MG63 (cell line): ENCODE results near the gene RIN2. TPM values are rescaled to one million over a fixed set of nuclear protein-coding genes. Genes with fewer than 3 reads are reported as not detected.
"Not testable (repeated sequence)": the region's sequence is repeated elsewhere in the genome, so short reads cannot be mapped to it uniquely, and the experiment has no call there.

ENCODE experiments used
- DNase-seq: peaks from one replicate; pipeline ENCODE4 v3.0.0-alpha.2; 2020
- H3K27me3 ChIP-seq: fragments of 250-450 bp; sonication (Bioruptor Pico); 2 replicates; pipeline ENCODE4 v1.5.1; 2020; ENCODE audit warnings: mild to moderate bottlenecking, moderate library complexity
- H3K36me3 ChIP-seq: fragments of 250-450 bp; sonication (Bioruptor Pico); 2 replicates; pipeline ENCODE4 v1.5.1; 2020; ENCODE audit warnings: mild to moderate bottlenecking, moderate library complexity
- H3K4me3 ChIP-seq: fragments of 250-450 bp; sonication (Bioruptor Pico); 2 replicates; pipeline ENCODE4 v1.5.1; 2020; ENCODE audit warnings: mild to moderate bottlenecking, moderate library complexity
- H3K9me3 ChIP-seq: fragments of 250-450 bp; sonication (Bioruptor Pico); 2 replicates; pipeline ENCODE4 v1.5.1; 2020; ENCODE audit warnings: mild to moderate bottlenecking, moderate library complexity
- total RNA-seq: library from RNA; depleted of rRNA; stranded (reverse); fragments of >200 nt; shearing (Covaris generic); gene quantifications from 2 replicates; pipeline ENCODE4 v1.2.3, GENCODE V29; 2014; ENCODE audit warnings: low replicate concordance

Gene RIN2
- total RNA-seq, 1 experiment from 2014 or later: 15.2 TPM

GRCh38 chr20:19750101-19750606, 7.9 kb upstream of the RIN2 start:
- H3K9me3 ChIP-seq: no peaks in the 10 kb centered on the region
- no peaks in the 10 kb centered on the region for H3K36me3 ChIP-seq
- H3K4me3 ChIP-seq: no peak overlapping the region
- no peak for DNase-seq
- H3K27me3 ChIP-seq: no peaks in the 10 kb centered on the region

GRCh38 chr20:19750907-19751636, 7.0 kb upstream of the RIN2 start:
- H3K27me3 ChIP-seq: no peaks in the 10 kb centered on the region
- H3K4me3 ChIP-seq: no peak overlapping the region
- no peaks in the 10 kb centered on the region for H3K9me3 ChIP-seq
- H3K36me3 ChIP-seq: no peaks in the 10 kb centered on the region
- no peak for DNase-seq

- DNase-seq, H3K9me3 ChIP-seq, H3K36me3 ChIP-seq, H3K27me3 ChIP-seq, H3K4me3 ChIP-seq: not testable (repeated sequence)
These were observed 3.9 kb upstream of the RIN2 start for GRCh38 chr20:19754201-19754600.

- no peaks in the 10 kb centered on the region for H3K36me3 ChIP-seq
- H3K9me3 ChIP-seq: no peaks in the 10 kb centered on the region
- no peak for DNase-seq
- H3K27me3 ChIP-seq: no peaks in the 10 kb centered on the region
- H3K4me3 ChIP-seq: peak overlapping the region; percentile 57
These were observed 1.1 kb upstream of the RIN2 start for GRCh38 chr20:19756761-19757486.

- H3K36me3 ChIP-seq: no peaks in the 10 kb centered on the region
- no peaks in the 10 kb centered on the region for H3K27me3 ChIP-seq
- no peaks in the 10 kb centered on the region for H3K9me3 ChIP-seq
- peak overlapping the region; percentile 57 for H3K4me3 ChIP-seq
- peak; percentile 64 for DNase-seq
These were observed 448 bp upstream of the RIN2 start for GRCh38 chr20:19757487-19758132.

GRCh38 chr20:19758501-19759331, 658 bp downstream of the RIN2 start:
- H3K36me3 ChIP-seq: no peaks in the 10 kb centered on the region
- H3K4me3 ChIP-seq: peak overlapping the region; percentile 57
- no peaks in the 10 kb centered on the region for H3K9me3 ChIP-seq
- no peaks in the 10 kb centered on the region for H3K27me3 ChIP-seq
- no peak for DNase-seq

- DNase-seq: no peak
- Histone ChIP-seq H3K4me3 (no peak overlapping the region), H3K27me3 (no peaks in the 10 kb centered on the region), H3K9me3 (no peaks in the 10 kb centered on the region), H3K36me3 (no peaks in the 10 kb centered on the region)
These were observed 2.3 kb downstream of the RIN2 start for GRCh38 chr20:19760371-19760721.

- Histone ChIP-seq H3K27me3 (no peaks in the 10 kb centered on the region), H3K36me3 (no peaks in the 10 kb centered on the region), H3K9me3 (no peaks in the 10 kb centered on the region), H3K4me3 (no peak overlapping the region)
- no peak for DNase-seq
These were observed 3.3 kb downstream of the RIN2 start for GRCh38 chr20:19761326-19761725.

GRCh38 chr20:19761841-19762240, 3.8 kb downstream of the RIN2 start:
- H3K4me3 ChIP-seq: no peak overlapping the region
- DNase-seq: no peak
- H3K27me3 ChIP-seq: no peaks in the 10 kb centered on the region
- H3K36me3 ChIP-seq: no peaks in the 10 kb centered on the region
- H3K9me3 ChIP-seq: no peaks in the 10 kb centered on the region

- no peak for DNase-seq
These were observed 6.1 kb downstream of the RIN2 start for GRCh38 chr20:19764207-19764606.

GRCh38 chr20:19765266-19765665, 7.2 kb downstream of the RIN2 start:
- DNase-seq: no peak
- Histone ChIP-seq H3K9me3 (no peaks in the 10 kb centered on the region), H3K27me3 (no peaks in the 10 kb centered on the region), H3K4me3 (no peak overlapping the region), H3K36me3 (no peaks in the 10 kb centered on the region)

More at GRCh38 chr20:19764207-19764606, 6.1 kb downstream of the RIN2 start:
- Histone ChIP-seq H3K36me3 (no peaks in the 10 kb centered on the region), H3K9me3 (no peaks in the 10 kb centered on the region), H3K27me3 (no peaks in the 10 kb centered on the region), H3K4me3 (no peak overlapping the region)

GRCh38 chr20:19765913-19766312, 7.9 kb downstream of the RIN2 start:
- Histone ChIP-seq H3K4me3 (no peak overlapping the region), H3K36me3 (no peaks in the 10 kb centered on the region), H3K9me3 (no peaks in the 10 kb centered on the region), H3K27me3 (no peaks in the 10 kb centered on the region)
- DNase-seq: no peak

GRCh38 chr20:19767070-19767469, 9.0 kb downstream of the RIN2 start:
- no peaks in the 10 kb centered on the region for H3K27me3 ChIP-seq
- DNase-seq: no peak
- no peak overlapping the region for H3K4me3 ChIP-seq
- H3K9me3 ChIP-seq: no peaks in the 10 kb centered on the region
- H3K36me3 ChIP-seq: no peaks in the 10 kb centered on the region

- Histone ChIP-seq H3K27me3 (no peaks in the 10 kb centered on the region), H3K9me3 (no peaks in the 10 kb centered on the region), H3K36me3 (no peaks in the 10 kb centered on the region), H3K4me3 (no peak overlapping the region)
- DNase-seq: no peak
These were observed 10.3 kb downstream of the RIN2 start for GRCh38 chr20:19768325-19768842.

GRCh38 chr20:19769507-19769906, 11.4 kb downstream of the RIN2 start:
- no peaks in the 10 kb centered on the region for H3K36me3 ChIP-seq
- no peak for DNase-seq
- no peaks in the 10 kb centered on the region for H3K9me3 ChIP-seq
- no peaks in the 10 kb centered on the region for H3K27me3 ChIP-seq
- H3K4me3 ChIP-seq: no peak overlapping the region

GRCh38 chr20:19770375-19770774, 12.3 kb downstream of the RIN2 start:
- H3K9me3 ChIP-seq: no peaks in the 10 kb centered on the region
- H3K27me3 ChIP-seq: no peaks in the 10 kb centered on the region
- H3K4me3 ChIP-seq: no peak overlapping the region
- no peaks in the 10 kb centered on the region for H3K36me3 ChIP-seq
- DNase-seq: no peak
